ENCODE measurements around the gene PTPRG. TPM values are rescaled to one million over a fixed set of nuclear protein-coding genes. Genes with fewer than 3 reads are reported as not detected.

The PTPRG gene
- total and polyA plus RNA-seq, 2 experiments from 2014 or later, result 24.4 to 131 TPM

- H3K9me2 ChIP-seq (ENCODE audit: insufficient read depth), result 0 out of 2 replicates have a peak, but pooled peaks cover 7% of the 10 kb centered on the region
- H3K4me1 Mint-ChIP-seq, result peaks cover 16% of the 10 kb centered on the region
- no peak overlapping the region for H3K27ac ChIP-seq (ENCODE audit: low read depth)
- peaks cover 11% of the 10 kb centered on the region; the same call in 2 of the 3 replicates for H3K36me3 Mint-ChIP-seq (ENCODE audit: low read depth)
- H3K27me3 ChIP-seq (ENCODE audit: insufficient read depth), result no peaks in the 10 kb centered on the region
- no peaks in the 10 kb centered on the region for H3F3A ChIP-seq (replicated peaks; ENCODE audit: low read depth)
- no peak overlapping the region for H3K4me3 ChIP-seq
- H4K20me1 ChIP-seq (replicated peaks; ENCODE audit: insufficient read depth), result no peaks in the 10 kb centered on the region; the same call in 1 of the 2 replicates
- H3K4me3 Mint-ChIP-seq, result no peak overlapping the region
- DNase-seq (ENCODE audit: low spot score) (peak; percentile 31), ATAC-seq (peak; percentile 92)
- no peak overlapping the region for H3K4me2 ChIP-seq
- no peaks in the 10 kb centered on the region for H3K79me2 ChIP-seq (replicated peaks; ENCODE audit: insufficient read depth)
- H3K27ac Mint-ChIP-seq, result no peak overlapping the region
- TF ChIP-seq, protein P1, sequence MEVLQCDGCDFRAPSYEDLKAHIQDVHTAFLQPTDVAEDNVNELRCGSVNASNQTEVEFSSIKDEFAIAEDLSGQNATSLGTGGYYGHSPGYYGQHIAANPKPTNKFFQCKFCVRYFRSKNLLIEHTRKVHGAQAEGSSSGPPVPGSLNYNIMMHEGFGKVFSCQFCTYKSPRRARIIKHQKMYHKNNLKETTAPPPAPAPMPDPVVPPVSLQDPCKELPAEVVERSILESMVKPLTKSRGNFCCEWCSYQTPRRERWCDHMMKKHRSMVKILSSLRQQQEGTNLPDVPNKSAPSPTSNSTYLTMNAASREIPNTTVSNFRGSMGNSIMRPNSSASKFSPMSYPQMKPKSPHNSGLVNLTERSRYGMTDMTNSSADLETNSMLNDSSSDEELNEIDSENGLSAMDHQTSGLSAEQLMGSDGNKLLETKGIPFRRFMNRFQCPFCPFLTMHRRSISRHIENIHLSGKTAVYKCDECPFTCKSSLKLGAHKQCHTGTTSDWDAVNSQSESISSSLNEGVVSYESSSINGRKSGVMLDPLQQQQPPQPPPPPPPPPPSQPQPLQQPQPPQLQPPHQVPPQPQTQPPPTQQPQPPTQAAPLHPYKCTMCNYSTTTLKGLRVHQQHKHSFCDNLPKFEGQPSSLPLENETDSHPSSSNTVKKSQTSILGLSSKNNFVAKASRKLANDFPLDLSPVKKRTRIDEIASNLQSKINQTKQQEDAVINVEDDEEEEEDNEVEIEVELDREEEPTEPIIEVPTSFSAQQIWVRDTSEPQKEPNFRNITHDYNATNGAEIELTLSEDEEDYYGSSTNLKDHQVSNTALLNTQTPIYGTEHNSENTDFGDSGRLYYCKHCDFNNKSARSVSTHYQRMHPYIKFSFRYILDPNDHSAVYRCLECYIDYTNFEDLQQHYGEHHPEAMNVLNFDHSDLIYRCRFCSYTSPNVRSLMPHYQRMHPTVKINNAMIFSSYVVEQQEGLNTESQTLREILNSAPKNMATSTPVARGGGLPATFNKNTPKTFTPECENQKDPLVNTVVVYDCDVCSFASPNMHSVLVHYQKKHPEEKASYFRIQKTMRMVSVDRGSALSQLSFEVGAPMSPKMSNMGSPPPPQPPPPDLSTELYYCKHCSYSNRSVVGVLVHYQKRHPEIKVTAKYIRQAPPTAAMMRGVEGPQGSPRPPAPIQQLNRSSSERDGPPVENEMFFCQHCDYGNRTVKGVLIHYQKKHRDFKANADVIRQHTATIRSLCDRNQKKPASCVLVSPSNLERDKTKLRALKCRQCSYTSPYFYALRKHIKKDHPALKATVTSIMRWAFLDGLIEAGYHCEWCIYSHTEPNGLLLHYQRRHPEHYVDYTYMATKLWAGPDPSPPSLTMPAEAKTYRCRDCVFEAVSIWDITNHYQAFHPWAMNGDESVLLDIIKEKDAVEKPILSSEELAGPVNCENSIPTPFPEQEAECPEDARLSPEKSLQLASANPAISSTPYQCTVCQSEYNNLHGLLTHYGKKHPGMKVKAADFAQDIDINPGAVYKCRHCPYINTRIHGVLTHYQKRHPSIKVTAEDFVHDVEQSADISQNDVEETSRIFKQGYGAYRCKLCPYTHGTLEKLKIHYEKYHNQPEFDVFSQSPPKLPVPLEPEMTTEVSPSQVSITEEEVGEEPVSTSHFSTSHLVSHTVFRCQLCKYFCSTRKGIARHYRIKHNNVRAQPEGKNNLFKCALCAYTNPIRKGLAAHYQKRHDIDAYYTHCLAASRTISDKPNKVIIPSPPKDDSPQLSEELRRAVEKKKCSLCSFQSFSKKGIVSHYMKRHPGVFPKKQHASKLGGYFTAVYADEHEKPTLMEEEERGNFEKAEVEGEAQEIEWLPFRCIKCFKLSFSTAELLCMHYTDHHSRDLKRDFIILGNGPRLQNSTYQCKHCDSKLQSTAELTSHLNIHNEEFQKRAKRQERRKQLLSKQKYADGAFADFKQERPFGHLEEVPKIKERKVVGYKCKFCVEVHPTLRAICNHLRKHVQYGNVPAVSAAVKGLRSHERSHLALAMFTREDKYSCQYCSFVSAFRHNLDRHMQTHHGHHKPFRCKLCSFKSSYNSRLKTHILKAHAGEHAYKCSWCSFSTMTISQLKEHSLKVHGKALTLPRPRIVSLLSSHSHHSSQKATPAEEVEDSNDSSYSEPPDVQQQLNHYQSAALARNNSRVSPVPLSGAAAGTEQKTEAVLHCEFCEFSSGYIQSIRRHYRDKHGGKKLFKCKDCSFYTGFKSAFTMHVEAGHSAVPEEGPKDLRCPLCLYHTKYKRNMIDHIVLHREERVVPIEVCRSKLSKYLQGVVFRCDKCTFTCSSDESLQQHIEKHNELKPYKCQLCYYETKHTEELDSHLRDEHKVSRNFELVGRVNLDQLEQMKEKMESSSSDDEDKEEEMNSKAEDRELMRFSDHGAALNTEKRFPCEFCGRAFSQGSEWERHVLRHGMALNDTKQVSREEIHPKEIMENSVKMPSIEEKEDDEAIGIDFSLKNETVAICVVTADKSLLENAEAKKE (CRISPR knock-in tag; IDR thresholded peaks at IDR 0.05), result peak; percentile 61; the same call in 1 of the 2 replicates
- no peak for TF ChIP-seq JUNB (IDR thresholded peaks at IDR 0.05; ENCODE audit: unreplicated experiment)
- TF ChIP-seq EZH2 (IDR thresholded peaks at IDR 0.05; ENCODE audit: low read depth, unreplicated experiment), result no peak
- no peak for TF ChIP-seq ZNF114 (CRISPR knock-in tag; IDR thresholded peaks at IDR 0.05)
- TF ChIP-seq STAT1 (IDR thresholded peaks at IDR 0.05; ENCODE audit: unreplicated experiment), result no peak
- no peak for TF ChIP-seq POLR2AphosphoS5 (IDR thresholded peaks at IDR 0.05; ENCODE audit: low read depth)
- H3K9me3 Mint-ChIP-seq, result no peaks in the 10 kb centered on the region
- peaks cover 10% of the 10 kb centered on the region for H3K27me3 Mint-ChIP-seq (ENCODE audit: insufficient read depth, low read depth, poor library complexity)
- 0 out of 2 replicates have a peak, but pooled peaks cover 5% of the 10 kb centered on the region for H3K4me1 ChIP-seq (ENCODE audit: insufficient read depth)
- no peaks in the 10 kb centered on the region for H3K36me3 ChIP-seq (ENCODE audit: insufficient read depth)
- H2AFZ ChIP-seq, result no peak overlapping the region
Observed at GRCh38 chr3:62178739-62179600, 617.6 kb downstream of the PTPRG start.

All from GM23338 (cell line).